Activated T-helper 17 cell treated with anti-CD3 and anti-CD28 coated beads, Interleukin-2, amount 50 U/mL, for 72 hours (primary cell): ENCODE data around the gene FBXL4. TPM values are rescaled to one million over a fixed set of nuclear protein-coding genes. Genes with fewer than 3 reads are reported as not detected.

ENCODE experiments used
- ATAC-seq: fragments of 150-1000 bp; cut with Tn5 transposase; replicated peaks from 2 replicates; pipeline ENCODE4 v1.10.0; 2021; ENCODE audit warnings: mild to moderate bottlenecking, moderate library complexity
- H3K27ac Mint-ChIP-seq: one replicate; pipeline ENCODE4 v1.8.0; 2022; ENCODE audit warnings: mixed read lengths
- H3K27me3 Mint-ChIP-seq: one replicate; pipeline ENCODE4 v1.8.0; 2022; ENCODE audit warnings: mixed read lengths
- H3K36me3 Mint-ChIP-seq: one replicate; pipeline ENCODE4 v1.8.0; 2022; ENCODE audit warnings: low read depth, mild to moderate bottlenecking, mixed read lengths
- H3K4me1 Mint-ChIP-seq: one replicate; pipeline ENCODE4 v1.8.0; 2022; ENCODE audit warnings: mixed read lengths
- H3K4me3 Mint-ChIP-seq: one replicate; pipeline ENCODE4 v1.8.0; 2022; ENCODE audit warnings: mild to moderate bottlenecking, mixed read lengths
- H3K9me3 Mint-ChIP-seq: one replicate; pipeline ENCODE4 v1.8.0; 2022; ENCODE audit warnings: mixed read lengths
- total RNA-seq, 2 donors: library from RNA; stranded (reverse); gene quantifications; one replicate each; pipeline ENCODE4 v1.2.3, GENCODE V29; 2022

The FBXL4 gene
- total RNA-seq, 2 donors from 2014 or later, result 10.6 to 12.9 TPM

DNA sequence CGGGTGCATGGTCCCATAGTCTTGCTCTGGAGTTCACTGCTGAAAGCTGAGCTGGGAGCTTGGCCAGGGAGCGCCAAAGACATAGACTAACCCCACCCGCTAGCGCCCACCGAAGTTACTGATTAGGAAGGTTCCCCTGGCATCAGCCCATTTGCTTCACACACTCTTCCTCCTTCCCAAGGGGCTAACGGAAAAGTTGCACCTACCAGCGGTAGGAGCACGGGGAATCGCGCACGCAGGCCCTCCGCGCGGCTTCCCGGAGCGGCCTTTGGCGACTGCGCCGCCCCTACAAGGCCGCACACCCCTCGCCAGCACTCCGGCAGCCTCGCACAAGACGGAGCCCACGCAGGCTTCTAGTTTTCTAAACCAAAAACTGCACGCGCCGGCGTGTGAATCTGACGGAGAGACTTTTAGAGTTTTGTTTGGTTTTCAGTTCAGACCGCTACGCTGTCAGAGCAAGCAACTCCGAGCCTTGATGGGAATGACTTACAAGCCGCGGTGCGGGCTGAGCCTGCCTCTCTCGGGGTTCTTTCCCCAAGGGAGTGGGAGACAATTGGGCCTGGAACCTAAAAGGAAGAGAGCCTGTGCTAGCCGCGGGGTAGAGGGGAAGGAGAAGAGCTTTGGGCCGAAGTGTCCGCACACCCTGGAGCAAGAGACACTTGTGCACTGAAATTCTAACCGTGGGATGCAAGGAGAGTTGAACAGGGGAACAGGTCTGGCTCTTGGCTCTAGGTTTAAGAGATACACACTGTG, 114.3 kb downstream of the FBXL4 start:
- ATAC-seq, result peak; percentile 23
- H3K27ac Mint-ChIP-seq, result no peak overlapping the region
- H3K4me3 Mint-ChIP-seq, result peak overlapping the region; percentile 89
- H3K27me3 Mint-ChIP-seq, result peaks cover 75% of the 10 kb centered on the region
- peaks cover 11% of the 10 kb centered on the region for H3K4me1 Mint-ChIP-seq
- no peaks in the 10 kb centered on the region for H3K9me3 Mint-ChIP-seq
- peaks cover 15% of the 10 kb centered on the region for H3K36me3 Mint-ChIP-seq

DNA sequence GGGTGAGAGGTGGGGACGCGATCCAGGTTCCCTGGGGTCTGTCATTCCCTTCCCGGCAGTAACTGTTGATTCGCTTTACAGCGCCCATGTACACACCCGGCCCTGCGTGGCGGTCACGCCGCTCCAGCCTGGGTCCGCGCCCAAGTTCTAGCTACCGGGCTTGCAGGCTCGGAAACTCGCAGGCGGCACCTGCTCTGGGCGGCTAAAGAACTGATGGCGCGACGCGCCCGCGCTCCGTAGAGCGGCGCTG, 114.8 kb downstream of the FBXL4 start:
- H3K9me3 Mint-ChIP-seq, result no peaks in the 10 kb centered on the region
- ATAC-seq, result peak; percentile 30
- H3K36me3 Mint-ChIP-seq, result peaks cover 15% of the 10 kb centered on the region
- H3K4me3 Mint-ChIP-seq, result peak overlapping the region; percentile 89
- no peak overlapping the region for H3K27ac Mint-ChIP-seq
- peaks cover 11% of the 10 kb centered on the region for H3K4me1 Mint-ChIP-seq
- H3K27me3 Mint-ChIP-seq, result peaks cover 75% of the 10 kb centered on the region

DNA sequence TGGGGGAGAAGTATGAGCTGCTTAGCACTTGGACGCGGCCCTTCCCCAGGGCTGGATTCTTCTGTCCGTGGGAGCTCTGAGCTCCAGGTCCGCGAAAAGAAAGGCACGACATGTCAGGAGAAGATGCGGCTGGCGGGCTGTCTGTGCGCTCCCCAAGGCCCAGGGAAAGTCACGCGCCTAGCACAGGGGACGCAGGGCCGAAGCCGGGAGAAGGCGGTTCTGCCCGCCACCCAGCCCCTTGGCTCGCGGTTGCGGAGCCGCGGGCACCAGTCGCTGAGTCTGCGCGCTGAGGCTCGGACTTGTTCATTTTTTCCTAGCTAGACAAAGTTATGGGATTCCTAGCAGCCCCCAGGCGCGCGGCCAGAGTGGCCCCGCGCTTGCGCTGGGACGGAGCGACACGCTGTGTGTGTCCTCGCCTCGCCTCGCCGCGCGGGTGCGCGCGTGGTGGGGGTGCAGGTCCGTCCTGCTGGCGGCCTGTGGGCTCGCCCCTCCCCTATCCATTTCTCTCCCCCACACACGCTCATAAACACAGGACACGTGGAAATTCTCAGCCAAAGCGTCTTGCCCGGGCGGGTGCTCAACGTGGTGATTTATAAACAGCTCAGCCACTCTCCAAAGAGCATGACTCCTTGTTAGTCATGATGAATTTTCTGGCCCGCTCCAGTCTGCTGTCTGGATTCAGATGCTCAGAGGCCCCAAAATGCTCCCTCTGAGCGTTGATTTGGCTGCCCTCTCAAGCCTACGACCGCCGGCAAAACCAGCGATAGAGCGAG, 115.3 kb downstream of the FBXL4 start:
- no peak for ATAC-seq
- Mint-ChIP-seq H3K9me3 (no peaks in the 10 kb centered on the region), H3K27me3 (peaks cover 71% of the 10 kb centered on the region), H3K36me3 (peaks cover 15% of the 10 kb centered on the region), H3K4me1 (peaks cover 11% of the 10 kb centered on the region), H3K27ac (no peak overlapping the region), H3K4me3 (peak overlapping the region; percentile 89)

- peaks cover 11% of the 10 kb centered on the region for H3K4me1 Mint-ChIP-seq
- H3K27me3 Mint-ChIP-seq, result peaks cover 71% of the 10 kb centered on the region
- ATAC-seq, result no peak
- peak overlapping the region; percentile 89 for H3K4me3 Mint-ChIP-seq
- H3K36me3 Mint-ChIP-seq, result peaks cover 15% of the 10 kb centered on the region
- H3K9me3 Mint-ChIP-seq, result no peaks in the 10 kb centered on the region
- no peak overlapping the region for H3K27ac Mint-ChIP-seq
These were observed 115.8 kb downstream of the FBXL4 start for GRCh38 chr6:98831959-98832283.

GRCh38 chr6:98831057-98831958, 116.4 kb downstream of the FBXL4 start:
- H3K27me3 Mint-ChIP-seq, result peaks cover 72% of the 10 kb centered on the region
- H3K9me3 Mint-ChIP-seq, result no peaks in the 10 kb centered on the region
- no peak overlapping the region for H3K27ac Mint-ChIP-seq
- peaks cover 11% of the 10 kb centered on the region for H3K4me1 Mint-ChIP-seq
- peaks cover 15% of the 10 kb centered on the region for H3K36me3 Mint-ChIP-seq
- ATAC-seq, result no peak
- H3K4me3 Mint-ChIP-seq, result peak overlapping the region; percentile 89

DNA sequence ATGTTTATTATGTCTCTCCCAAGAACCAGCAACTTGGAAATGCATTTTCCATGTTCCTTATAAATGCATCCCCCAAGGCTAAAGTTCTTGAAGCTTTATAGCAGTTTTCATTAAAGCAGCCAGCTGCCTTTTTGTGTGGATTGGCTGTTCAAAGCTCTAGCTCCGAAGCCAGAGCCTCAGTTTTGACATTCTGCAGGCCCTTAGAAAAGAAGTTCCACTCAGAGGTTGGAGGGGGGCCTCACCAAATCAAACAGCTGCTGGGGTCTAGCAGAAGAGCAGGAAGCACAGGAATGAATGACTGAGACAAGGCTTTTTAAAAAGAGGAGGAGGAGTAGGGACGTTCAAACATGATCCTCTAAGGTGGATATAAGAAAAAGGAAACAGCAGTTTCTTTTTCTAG, 117.6 kb downstream of the FBXL4 start:
- peaks cover 15% of the 10 kb centered on the region for H3K36me3 Mint-ChIP-seq
- H3K4me1 Mint-ChIP-seq, result peaks cover 11% of the 10 kb centered on the region
- H3K27ac Mint-ChIP-seq, result no peak overlapping the region
- no peaks in the 10 kb centered on the region for H3K9me3 Mint-ChIP-seq
- no peak overlapping the region for H3K4me3 Mint-ChIP-seq
- peaks cover 77% of the 10 kb centered on the region for H3K27me3 Mint-ChIP-seq
- ATAC-seq, result no peak

GRCh38 chr6:98828941-98829411, 118.8 kb downstream of the FBXL4 start:
- ATAC-seq, result no peak
- Mint-ChIP-seq H3K4me1 (peaks cover 13% of the 10 kb centered on the region), H3K36me3 (peaks cover 15% of the 10 kb centered on the region), H3K27ac (no peak overlapping the region), H3K4me3 (no peak overlapping the region), H3K9me3 (no peaks in the 10 kb centered on the region), H3K27me3 (peaks cover 82% of the 10 kb centered on the region)

GRCh38 chr6:98828211-98828788, 119.4 kb downstream of the FBXL4 start:
- H3K4me1 Mint-ChIP-seq, result peaks cover 10% of the 10 kb centered on the region
- ATAC-seq, result no peak
- H3K27ac Mint-ChIP-seq, result no peak overlapping the region
- no peak overlapping the region for H3K4me3 Mint-ChIP-seq
- peaks cover 82% of the 10 kb centered on the region for H3K27me3 Mint-ChIP-seq
- peaks cover 13% of the 10 kb centered on the region for H3K36me3 Mint-ChIP-seq
- H3K9me3 Mint-ChIP-seq, result no peaks in the 10 kb centered on the region

- Mint-ChIP-seq H3K27me3 (peaks cover 83% of the 10 kb centered on the region), H3K4me3 (no peak overlapping the region), H3K36me3 (peaks cover 11% of the 10 kb centered on the region), H3K9me3 (no peaks in the 10 kb centered on the region), H3K27ac (no peak overlapping the region), H3K4me1 (peaks cover 7% of the 10 kb centered on the region)
- no peak for ATAC-seq
These were observed 120.2 kb downstream of the FBXL4 start for GRCh38 chr6:98827295-98828159.

- ATAC-seq, result no peak
- Mint-ChIP-seq H3K4me1 (peaks cover 7% of the 10 kb centered on the region), H3K27me3 (peaks cover 84% of the 10 kb centered on the region), H3K27ac (no peak overlapping the region), H3K9me3 (no peaks in the 10 kb centered on the region), H3K4me3 (peak overlapping the region; percentile 7), H3K36me3 (peaks cover 5% of the 10 kb centered on the region)
These were observed 122.0 kb downstream of the FBXL4 start for GRCh38 chr6:98825600-98826230.

DNA sequence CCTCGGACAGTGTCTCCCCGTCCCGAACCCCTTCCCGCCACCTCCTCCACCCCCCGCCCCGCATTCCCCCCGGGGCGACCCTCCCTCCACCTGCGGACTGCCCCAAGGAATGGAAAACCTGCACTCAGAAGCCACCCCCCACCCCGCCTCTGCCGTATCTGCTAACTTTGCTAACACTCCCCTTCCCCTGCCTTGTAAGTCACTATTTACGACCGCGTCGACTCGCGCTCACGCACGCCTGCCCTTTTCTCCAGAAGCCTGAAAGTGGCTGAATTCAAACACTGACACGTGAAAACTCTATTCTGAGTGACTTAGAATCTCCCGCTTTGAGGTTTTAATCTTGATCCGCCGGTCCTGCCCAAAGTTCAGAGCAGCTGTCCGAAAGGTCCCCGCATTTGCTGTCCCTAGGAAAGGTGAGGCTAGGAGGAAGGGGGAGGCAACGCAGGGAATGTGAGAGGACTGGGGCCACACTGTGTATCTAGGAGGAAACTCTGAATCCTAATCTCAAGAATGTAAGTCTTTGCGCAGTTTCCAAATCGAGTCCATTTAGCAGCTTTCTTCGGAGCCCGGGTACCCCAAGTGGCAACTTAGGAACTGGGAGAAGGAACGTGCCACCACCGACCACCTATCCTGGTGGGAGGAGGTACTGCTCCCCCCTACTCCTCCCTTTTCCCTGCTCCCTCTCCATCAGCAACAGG, 122.7 kb downstream of the FBXL4 start:
- peaks cover 82% of the 10 kb centered on the region for H3K27me3 Mint-ChIP-seq
- H3K4me3 Mint-ChIP-seq, result peak overlapping the region; percentile 7
- H3K9me3 Mint-ChIP-seq, result no peaks in the 10 kb centered on the region
- no peak for ATAC-seq
- H3K36me3 Mint-ChIP-seq, result peaks cover 4% of the 10 kb centered on the region
- no peak overlapping the region for H3K27ac Mint-ChIP-seq
- H3K4me1 Mint-ChIP-seq, result peaks cover 7% of the 10 kb centered on the region

GRCh38 chr6:98824162-98824901, 123.4 kb downstream of the FBXL4 start:
- Mint-ChIP-seq H3K4me1 (peaks cover 7% of the 10 kb centered on the region), H3K36me3 (peaks cover 4% of the 10 kb centered on the region), H3K27ac (no peak overlapping the region), H3K9me3 (no peaks in the 10 kb centered on the region), H3K27me3 (peaks cover 85% of the 10 kb centered on the region), H3K4me3 (peak overlapping the region; percentile 62)
- ATAC-seq, result no peak
